Sigmoid colon (tissue), 4 donors: Measurements from ENCODE around the gene TULP1.

ENCODE experiments used
- POLR2A ChIP-seq, 2 donors: fragments of 450-650 bp; IDR thresholded peaks; one replicate each; pipeline ENCODE4 v1.6.1; 2016; ENCODE audit warnings: antibody characterized with exemption in 2 of 2, mild to moderate bottlenecking in 2 of 2, moderate library complexity in 2 of 2
- POLR2AphosphoS5 ChIP-seq, 4 donors: sonication (generic); formaldehyde crosslinking; IDR thresholded peaks; one replicate each; pipeline ENCODE4 v1.6.1; 2017; ENCODE audit warnings: antibody characterized with exemption in 4 of 4
- TF ChIP-seq, protein P1 (sequence below), 4 experiments: fragments of 450-650 bp in 3 of 4; fragments of 200-600 bp in 1 of 4; IDR thresholded peaks; one replicate each; pipeline ENCODE4 v1.5.1; 2016 to 2019; ENCODE audit warnings: antibody characterized with exemption in 4 of 4, mild to moderate bottlenecking in 3 of 4, moderate library complexity in 2 of 4

DNA sequence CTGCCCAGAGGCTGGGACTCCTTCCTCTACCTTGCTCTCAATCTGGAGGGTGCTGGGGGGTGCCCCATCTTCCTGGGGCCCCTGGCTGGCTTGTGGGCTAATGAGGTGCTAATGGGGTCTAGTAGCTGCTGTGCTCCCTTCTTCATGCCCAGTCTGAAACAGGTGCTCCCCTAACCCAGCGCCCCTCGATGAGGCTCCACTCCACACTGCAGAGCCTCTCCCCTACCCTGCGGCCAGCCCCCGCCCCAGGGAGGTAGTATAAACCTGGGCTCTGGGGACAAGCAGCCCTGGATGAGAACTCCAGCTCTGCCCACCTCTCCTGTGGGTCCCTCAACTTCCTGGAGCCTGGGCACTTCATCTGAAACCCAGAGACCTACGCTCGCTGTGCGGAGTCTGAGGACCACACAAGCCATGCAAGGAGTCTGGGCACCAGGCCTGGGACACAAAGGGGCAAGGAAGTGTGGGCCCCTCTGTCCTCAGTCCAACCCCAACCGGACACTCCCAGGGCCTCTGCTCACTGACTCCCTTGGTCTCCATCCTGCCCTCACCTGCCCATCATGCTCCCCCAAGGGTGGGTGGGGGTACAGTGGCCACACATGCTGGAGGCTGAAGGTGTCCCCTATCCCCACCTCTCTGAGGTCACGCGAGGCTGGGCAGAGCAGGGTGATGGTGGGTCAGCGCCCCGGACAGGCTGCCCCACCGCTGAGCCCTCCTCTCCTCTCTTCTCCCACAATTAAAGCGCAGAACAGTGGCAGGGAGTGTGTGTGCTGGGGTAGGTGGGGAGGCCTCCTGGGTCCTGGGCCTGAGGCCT, 38.4 kb downstream of the TULP1 start:
- TF ChIP-seq, protein P1, sequence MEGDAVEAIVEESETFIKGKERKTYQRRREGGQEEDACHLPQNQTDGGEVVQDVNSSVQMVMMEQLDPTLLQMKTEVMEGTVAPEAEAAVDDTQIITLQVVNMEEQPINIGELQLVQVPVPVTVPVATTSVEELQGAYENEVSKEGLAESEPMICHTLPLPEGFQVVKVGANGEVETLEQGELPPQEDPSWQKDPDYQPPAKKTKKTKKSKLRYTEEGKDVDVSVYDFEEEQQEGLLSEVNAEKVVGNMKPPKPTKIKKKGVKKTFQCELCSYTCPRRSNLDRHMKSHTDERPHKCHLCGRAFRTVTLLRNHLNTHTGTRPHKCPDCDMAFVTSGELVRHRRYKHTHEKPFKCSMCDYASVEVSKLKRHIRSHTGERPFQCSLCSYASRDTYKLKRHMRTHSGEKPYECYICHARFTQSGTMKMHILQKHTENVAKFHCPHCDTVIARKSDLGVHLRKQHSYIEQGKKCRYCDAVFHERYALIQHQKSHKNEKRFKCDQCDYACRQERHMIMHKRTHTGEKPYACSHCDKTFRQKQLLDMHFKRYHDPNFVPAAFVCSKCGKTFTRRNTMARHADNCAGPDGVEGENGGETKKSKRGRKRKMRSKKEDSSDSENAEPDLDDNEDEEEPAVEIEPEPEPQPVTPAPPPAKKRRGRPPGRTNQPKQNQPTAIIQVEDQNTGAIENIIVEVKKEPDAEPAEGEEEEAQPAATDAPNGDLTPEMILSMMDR (IDR thresholded peaks at IDR 0.05) = no peak
- TF ChIP-seq POLR2AphosphoS5 (IDR thresholded peaks at IDR 0.05) = peak in 1 of 4 donors; percentile 22
- no peak for TF ChIP-seq POLR2A (IDR thresholded peaks at IDR 0.05)
